Loucy (cell line): ENCODE data around the gene PDIA3.

Source experiments
- CTCF ChIP-seq: fragments of 200-600 bp; sonication (generic); conservative IDR thresholded peaks from 2 replicates; pipeline ENCODE4 v1.5.1; 2014; ENCODE audit warnings: mild to moderate bottlenecking, antibody characterized with exemption, low read length
- EZH2phosphoT487 ChIP-seq: fragments of 200-600 bp; IDR thresholded peaks from 2 replicates; pipeline ENCODE4 v1.6.1; 2018; ENCODE audit warnings: antibody characterized with exemption, mild to moderate bottlenecking, moderate library complexity, borderline replicate concordance

GRCh38 chr15:43723151-43723550 is 23.1 kb upstream of the PDIA3 start:
- TF ChIP-seq EZH2phosphoT487: no peak
- TF ChIP-seq CTCF: no peak
